Measurements from ENCODE around the gene VSIG10.
"Not testable (repeated sequence)": the region's sequence is repeated elsewhere in the genome, so short reads cannot be mapped to it uniquely, and the experiment has no call there.

The VSIG10 gene

GRCh38 chr12:118103601-118104382 is at the start of gene VSIG10:
VSIG10 (minus strand) TSS chr12:118104011; CDS start chr12:118103671, 340 bp downstream.
- DNase-seq, result no peak

GRCh38 chr12:118151755-118152154 is 47.9 kb upstream of the VSIG10 start:
- DNase-seq, result no peak

DNA sequence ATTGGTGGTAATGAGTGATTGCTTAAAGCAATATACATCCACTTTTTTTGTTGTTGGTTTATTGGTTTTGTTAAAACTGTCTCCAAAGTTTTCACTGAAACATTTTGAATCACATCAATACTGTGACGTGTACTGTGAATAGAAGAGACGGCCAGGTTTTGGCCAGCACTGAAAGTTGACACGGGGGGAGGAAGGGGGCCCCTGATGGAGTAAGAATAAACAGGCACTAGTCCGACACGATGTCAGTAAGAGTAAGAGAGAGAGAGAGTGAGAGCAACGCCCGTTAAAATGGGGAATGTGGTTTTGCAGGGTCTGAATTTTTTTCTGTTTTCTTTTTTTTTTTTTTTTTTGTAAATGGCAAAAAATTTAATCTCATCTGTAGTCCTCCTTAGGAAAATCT is 46.8 kb upstream of the VSIG10 start:
- no peak for DNase-seq

- DNase-seq, result no peak
These were observed 44.5 kb upstream of the VSIG10 start for GRCh38 chr12:118148287-118148686.

- no peak for DNase-seq
These were observed 42.0 kb upstream of the VSIG10 start for GRCh38 chr12:118145798-118146156.

DNA sequence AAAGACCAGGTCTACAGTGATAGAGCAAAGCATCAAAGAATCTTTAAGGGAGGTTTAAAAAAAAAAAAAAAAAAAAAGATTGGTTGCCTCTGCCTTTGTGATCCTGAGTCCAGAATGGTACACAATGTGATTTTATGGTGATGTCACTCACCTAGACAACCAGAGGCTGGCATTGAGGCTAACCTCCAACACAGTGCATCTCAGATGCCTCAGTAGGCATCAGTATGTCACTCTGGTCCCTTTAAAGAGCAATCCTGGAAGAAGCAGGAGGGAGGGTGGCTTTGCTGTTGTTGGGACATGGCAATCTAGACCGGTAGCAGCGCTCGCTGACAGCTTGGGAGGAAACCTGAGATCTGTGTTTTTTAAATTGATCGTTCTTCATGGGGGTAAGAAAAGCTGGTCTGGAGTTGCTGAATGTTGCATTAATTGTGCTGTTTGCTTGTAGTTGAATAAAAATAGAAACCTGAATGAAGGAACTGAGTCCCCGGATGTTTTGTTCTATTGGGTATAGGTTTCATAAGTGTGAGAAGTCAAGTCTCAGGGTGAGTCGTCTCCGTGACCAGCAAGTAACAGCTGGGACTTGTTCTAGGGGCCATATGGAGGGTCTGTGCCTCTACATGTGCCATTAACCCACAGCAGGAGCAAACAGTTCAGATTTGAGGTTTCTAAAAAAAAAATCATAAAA is 41.4 kb upstream of the VSIG10 start:
- no peak for DNase-seq

DNA sequence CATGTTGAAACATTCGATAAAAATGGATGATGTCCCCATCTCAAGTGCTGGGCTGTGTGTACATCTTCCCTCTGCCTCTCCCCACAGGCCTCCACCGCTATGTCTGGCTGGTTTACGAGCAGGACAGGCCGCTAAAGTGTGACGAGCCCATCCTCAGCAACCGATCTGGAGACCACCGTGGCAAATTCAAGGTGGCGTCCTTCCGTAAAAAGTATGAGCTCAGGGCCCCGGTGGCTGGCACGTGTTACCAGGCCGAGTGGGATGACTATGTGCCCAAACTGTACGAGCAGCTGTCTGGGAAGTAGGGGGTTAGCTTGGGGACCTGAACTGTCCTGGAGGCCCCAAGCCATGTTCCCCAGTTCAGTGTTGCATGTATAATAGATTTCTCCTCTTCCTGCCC is 40.7 kb upstream of the VSIG10 start:
- no peak for DNase-seq

DNA sequence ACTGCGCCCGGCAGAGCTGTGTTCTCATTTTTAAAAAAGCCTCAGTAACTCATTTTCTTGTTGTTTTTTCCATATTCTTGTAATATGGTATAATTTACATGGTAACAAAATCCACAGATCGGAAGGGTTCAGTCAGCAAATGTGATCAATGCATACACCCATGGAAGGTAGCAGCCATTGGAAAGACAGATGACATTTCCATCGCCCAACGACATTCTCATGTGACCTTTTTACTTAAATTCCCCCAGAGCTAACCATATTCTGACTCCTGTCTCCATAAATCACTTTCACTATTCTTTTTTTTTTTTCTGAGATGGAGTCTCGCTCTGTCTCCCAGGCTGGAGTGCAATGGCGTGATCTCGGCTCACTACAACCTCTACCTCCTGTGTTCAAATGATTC is 37.0 kb upstream of the VSIG10 start:
- no peak for DNase-seq

DNA sequence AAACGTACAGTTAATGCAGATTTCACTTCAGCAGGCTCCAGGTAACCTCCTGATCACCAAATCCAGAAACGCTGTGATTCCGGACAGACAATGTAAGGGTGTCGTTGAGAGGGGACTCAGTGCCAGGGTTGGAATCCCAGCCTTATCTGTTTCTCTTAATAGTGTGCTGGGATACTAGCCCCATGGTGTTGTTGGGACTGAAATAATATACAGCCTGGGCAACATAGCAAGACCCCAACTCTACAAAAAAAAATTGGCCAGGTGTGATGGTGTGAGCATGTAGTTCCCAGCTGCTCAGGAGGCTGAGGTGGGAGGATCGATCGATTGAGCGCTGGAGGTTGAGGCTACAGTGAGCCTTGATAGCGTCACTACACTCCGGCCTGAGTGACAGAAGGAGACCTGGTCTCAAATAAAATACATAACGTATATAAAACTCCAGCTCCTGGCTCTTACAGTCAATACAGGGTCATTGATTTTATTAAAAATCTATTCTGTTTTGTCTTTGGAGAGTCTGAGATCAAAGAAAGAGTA is 33.4 kb upstream of the VSIG10 start:
- no peak for DNase-seq

DNA sequence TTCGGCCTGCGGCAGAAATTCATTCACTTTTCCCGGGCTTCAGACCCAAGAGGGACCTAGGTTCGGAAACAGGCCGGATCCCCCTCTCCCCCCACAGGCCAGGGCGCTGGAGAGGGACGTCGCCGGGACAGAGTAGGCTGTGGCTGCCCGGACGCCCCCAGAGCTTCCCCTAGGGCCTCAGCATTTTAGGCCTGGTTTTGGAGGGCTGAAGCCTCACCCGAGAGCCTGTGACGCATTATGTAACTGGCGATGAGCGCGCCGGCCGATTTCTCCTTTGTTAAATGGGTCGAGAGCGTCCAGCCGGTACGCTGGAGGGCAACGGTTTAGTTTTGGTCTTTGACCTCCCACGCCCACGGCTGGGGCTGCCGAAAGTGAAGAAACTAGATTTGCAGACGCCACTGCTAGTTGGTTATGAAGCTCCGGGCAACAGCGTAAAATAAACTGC is 32.8 kb upstream of the VSIG10 start:
- DNase-seq, result no peak

- DNase-seq, result peak; percentile 65
These were observed 32.2 kb upstream of the VSIG10 start, which contains the start of gene PEBP1 for GRCh38 chr12:118135788-118136558. PEBP1 (plus strand) TSS chr12:118136124; CDS start chr12:118136210, 86 bp downstream.

GRCh38 chr12:118129436-118129835 is 25.6 kb upstream of the VSIG10 start:
- not testable (repeated sequence) for DNase-seq

DNA sequence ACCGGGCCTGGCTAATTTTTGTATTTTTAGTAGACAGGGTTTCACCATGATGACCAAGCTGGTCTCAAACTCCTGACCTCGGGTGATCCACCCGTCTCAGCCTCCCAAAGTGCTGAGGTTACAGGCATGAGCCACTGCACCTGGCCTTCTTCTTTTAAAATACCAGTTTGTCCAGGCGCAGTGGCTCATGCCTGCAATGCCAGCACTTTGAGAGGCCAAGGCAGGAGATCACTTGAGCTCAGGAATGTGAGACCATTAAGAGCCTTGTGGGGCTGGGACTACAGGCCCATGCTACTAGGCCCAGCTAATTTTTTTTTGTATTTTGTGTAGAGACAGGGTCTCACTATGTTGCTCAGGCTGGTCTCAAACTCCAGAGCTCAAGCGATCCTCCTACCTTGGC is 24.1 kb upstream of the VSIG10 start:
- no peak for DNase-seq

DNA sequence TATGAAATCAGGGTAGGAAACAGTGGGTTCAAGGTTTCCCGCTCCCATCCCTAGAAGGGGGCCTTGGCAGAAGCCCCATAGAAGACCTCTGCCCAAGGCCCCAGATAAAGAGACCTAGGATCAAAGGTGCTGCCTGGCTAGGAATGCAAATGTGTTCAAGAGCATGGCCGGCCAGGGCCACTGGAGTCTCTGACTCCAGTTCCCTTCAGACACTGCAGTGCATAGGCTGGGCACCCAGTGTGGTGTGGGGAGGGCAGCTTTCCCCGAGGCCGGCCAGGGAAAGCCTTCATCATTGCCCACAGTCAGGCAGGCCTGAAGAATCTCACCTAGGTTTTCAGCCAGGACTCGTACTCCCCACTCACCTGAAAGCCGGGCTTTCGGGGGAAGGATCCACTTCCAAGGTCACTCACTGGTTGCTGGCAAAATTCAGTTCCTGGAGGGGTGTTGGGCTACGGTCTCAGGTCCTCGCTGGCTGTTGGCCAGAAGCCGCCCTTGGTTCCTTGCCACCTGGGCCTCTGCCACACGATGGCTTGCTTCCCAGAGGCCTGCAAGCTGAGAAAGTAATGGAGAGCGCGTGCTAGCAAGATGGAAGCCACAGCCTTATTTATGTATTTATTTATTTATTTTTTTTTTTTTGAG is 22.4 kb upstream of the VSIG10 start:
- no peak for DNase-seq

DNA sequence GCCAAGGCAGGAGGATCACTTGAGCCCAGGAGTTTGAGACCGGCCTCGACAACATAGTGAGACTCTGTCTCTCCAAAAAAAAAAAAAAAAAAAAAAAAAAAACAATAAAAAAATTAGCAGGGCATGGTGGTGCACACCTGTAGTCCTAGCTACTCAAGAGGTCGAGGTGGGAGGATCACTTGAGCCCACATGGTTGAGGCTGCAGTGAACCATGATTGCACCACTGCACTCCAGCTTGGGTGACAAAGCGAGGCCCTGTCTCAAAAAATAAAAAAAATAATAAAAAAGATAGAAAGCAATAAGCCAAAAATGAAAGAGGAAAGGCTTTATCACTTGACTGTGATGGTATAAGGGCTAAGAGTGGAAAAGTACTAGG is 21.9 kb upstream of the VSIG10 start:
- no peak for DNase-seq

GRCh38 chr12:118124333-118124874 is 20.6 kb upstream of the VSIG10 start:
- DNase-seq, result no peak

DNA sequence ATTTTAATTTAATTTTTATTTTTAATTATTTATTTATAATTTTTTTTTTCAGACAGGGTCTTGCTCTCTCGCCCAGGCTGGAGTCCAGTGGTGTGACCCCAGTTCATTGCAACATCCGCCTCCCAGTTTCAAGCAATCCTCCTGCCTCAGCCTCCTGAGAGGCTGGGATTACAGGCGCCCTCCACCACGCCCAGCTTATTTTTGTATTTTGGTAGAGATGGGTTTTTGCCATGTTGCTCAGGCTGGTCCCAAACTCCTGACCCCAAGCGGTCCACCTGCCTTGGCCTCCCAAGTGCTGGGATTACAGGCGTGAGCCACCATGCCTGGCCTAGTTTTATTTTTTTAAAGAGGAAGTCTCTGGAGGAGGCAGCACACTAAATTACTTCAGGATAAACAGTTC is 18.5 kb upstream of the VSIG10 start:
- no peak for DNase-seq

DNA sequence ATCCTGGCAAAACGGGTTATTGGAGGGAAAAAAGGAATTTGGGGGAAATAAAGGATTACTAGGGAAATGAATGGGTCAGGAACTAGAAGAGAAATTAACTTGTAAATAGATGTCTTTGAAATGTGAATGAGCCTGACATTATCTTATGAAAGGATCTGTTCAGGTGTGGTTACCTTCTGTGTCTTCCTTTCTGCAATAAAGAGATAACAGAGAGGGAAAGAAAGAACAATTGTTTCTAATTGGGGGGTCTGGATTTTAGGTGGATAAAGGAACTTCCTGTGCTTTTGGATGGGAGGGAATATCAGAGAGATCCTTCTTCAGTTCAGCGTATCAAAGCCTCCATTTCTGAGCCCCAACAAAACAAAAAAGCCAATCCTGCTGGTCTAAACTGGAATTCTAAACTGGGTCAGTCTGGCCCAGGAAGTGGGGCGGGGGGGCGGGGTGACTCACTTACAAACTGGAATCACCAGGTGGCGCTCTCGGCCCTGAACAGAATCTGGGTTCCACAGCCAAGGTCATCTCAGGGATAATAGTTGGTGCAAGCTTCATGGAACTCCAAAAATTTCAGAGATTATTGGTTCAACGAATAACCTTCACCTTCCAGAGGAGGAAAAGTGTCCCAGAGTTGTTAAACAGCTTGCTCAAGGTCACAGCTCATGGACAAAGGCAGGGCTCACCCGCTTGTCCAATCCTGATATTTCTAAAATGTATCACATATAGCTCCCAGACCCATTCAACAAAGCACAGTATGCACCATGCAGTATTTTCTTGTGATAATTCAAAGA is 17.0 kb upstream of the VSIG10 start:
- DNase-seq, result peak; percentile 27

DNA sequence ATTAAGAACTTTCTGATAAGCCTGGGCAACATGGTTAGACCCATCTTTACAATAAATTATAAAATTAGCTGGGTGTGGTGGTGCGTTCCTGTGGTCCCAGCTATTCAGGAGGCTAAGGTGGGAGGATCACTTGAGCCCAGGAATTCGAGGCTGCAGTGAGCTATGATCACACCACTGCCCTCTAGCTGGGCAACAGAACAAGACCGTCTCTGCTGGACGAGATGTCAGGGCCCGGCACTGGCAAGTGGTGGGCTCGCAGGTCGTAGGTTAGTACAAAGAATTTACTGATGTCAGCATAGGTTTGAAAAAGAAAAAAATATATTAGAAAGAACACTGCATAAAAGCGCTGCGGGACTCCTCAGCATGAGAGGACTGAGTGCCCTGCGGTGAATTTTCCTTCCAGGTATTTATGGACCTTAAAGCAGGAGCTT is 15.7 kb upstream of the VSIG10 start:
- no peak for DNase-seq

GRCh38 chr12:118109088-118109487 is 5.3 kb upstream of the VSIG10 start:
- DNase-seq, result no peak

DNA sequence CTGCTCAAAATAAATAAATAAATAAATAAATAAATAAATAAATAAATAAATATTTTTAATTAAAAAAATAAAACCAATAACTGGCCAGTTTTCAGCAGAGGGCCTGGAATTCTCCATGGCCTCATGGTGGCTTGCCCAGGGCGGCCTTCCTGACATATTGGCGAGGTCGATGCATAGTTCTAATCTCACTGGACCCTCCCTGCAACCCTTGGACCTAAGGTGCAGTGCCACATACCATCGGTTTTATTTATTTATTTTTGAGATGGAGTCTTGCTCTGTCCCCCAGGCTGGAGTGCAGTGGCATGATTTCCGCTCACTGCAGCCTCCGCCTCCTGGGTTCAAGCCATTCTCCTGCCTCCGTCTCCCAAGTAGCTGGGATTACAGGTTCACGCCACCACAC is 3.9 kb upstream of the VSIG10 start:
- no peak for DNase-seq

- no peak for DNase-seq
These were observed 3.2 kb upstream of the VSIG10 start for GRCh38 chr12:118107011-118107410.
